ENCODE results near the gene MERTK.

GRCh38 chr2:112075490-112076260, 177.3 kb downstream of the MERTK start:
- no peak for TF ChIP-seq CTCF (IDR thresholded peaks at IDR 0.05; ENCODE audit: poor library complexity)
- TF ChIP-seq EZH2 (IDR thresholded peaks at IDR 0.05; ENCODE audit: borderline replicate concordance) = no peak
- TF ChIP-seq EZH2phosphoT487 (IDR thresholded peaks at IDR 0.05; ENCODE audit: low read depth, severe bottlenecking, unreplicated experiment) = no peak

All from hepatocyte (in vitro differentiated cells).